Stimulated activated CD4-positive, alpha-beta T cell treated with anti-CD3 and anti-CD28 coated beads, Interleukin-1b, Interleukin-23, amount 100 ng/mL, for 1 hour (primary cell): Measurements from ENCODE around the gene DLGAP4.

Experiments
- DNase-seq, 2 donors: peaks; one replicate each; pipeline ENCODE4 v3.0.0-alpha.2; 2020; ENCODE audit warnings: low read depth in 2 of 2

DLGAP4 gene, protein sequence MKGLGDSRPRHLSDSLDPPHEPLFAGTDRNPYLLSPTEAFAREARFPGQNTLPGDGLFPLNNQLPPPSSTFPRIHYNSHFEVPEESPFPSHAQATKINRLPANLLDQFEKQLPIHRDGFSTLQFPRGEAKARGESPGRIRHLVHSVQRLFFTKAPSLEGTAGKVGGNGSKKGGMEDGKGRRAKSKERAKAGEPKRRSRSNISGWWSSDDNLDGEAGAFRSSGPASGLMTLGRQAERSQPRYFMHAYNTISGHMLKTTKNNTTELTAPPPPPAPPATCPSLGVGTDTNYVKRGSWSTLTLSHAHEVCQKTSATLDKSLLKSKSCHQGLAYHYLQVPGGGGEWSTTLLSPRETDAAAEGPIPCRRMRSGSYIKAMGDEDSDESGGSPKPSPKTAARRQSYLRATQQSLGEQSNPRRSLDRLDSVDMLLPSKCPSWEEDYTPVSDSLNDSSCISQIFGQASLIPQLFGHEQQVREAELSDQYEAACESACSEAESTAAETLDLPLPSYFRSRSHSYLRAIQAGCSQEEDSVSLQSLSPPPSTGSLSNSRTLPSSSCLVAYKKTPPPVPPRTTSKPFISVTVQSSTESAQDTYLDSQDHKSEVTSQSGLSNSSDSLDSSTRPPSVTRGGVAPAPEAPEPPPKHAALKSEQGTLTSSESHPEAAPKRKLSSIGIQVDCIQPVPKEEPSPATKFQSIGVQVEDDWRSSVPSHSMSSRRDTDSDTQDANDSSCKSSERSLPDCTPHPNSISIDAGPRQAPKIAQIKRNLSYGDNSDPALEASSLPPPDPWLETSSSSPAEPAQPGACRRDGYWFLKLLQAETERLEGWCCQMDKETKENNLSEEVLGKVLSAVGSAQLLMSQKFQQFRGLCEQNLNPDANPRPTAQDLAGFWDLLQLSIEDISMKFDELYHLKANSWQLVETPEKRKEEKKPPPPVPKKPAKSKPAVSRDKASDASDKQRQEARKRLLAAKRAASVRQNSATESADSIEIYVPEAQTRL

DNA sequence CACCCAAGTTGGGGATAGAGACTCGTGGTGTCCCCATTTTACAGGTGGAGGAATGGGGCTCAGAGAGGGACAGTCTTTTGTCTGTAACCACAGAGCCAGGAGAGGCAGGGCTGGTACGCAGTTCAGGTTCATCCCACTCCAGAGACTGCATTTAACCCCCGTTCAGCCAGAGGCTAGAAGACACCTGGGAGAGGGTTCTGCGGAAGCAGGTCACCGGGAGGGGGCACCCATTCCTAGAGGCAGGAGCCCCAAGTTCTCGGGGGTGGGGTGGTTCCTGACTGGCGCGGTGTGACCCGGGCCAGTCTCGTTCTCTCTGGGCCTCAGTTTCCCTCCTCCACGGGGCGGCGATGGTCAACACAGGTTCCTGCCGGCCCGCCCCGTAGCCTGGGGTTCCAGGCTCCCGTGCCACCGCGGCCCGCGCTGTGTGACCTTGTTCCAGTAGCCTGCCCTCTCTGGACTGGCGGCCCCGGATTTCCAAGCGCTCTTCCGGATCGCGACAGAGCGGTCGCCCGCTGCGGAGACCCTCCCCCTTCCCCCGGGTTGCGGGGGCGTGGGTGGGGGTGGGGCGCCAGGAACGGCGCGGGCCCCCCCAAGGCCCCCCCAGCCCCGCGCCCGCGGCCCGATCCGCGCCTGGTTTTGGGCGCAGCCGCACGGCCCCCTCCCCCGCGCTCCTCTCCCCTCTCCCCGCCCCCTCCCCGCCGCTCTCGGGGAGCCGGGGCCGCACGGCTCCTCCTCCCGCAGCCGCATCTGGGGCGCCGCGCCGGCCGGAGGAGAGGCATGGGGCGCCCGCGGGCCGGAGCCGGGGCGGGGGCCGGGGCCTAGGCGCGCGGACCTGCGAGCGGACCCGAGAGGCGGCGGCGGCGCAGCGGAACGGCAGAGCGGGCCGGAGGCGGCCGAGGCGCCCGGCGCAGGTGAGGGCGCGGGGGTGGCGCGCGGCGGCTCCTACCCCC, at the start of gene DLGAP4:
Gene DLGAP4 (plus strand): TSS at position 738 of the 950 bp plus-strand sequence. CDS start 125,379 bp downstream, outside the sequence.
- no peak for DNase-seq

DNA sequence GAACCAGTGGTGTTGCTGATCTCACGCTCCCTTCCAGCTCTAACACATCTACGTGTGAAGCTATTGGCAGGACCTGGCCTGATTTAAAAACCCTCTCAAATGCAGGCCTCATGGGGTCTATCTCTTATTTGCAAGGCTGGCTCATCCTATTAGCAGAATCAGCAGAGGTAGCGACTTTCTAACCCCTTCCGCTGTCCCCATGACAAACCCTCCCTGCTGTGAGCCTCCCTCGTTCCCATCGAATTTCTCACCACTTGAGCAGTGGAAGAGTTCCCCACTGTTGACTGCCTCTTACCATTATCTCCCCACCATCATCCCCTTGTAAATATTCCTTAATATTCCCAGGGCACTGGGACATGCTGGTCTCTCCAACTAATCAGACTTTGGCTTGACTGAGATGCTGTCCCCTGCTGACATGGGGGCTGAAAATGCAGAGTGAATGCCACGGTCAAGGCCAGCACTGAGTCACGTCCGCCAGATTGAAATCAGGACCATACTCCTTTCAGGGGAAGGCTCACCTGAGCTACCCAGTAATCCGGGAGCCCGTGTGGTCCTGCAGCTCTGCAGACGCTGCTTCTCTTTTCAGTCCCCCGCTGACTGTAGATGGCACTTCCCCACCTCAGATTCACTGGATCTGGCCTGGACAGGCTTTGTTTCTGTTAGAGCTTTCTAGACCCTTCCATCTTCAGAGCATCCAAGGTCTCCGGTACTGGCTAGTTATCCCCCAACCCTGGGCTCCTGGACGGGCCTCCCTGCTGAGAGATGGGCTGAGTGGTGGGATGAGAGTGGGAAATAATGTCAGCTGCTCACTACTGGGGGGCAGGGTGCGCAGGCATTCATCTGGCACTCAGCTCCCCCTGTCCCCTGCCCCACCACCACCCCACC, 46.7 kb upstream of the DLGAP4 start:
- DNase-seq: no peak

DNA sequence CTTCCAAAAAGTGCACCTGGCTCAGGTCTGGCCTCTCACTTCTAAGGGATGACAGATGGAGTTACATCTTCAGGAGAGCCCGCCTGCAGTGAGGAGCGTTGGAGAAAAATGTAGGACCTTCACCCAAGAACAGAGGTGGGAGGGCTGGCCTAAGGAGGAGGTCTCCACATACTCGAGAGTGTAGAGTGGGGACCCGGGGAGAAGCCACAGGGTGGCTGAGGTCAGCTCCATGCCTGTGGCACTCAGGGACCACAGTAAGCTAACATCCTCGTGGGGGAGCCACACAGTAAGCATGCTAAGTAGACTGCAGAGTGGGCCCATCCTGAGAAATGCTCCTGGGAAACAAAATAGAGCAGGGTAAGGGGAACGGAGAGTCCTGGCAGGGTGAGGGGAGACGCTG, 45.8 kb upstream of the DLGAP4 start:
- no peak for DNase-seq

DNA sequence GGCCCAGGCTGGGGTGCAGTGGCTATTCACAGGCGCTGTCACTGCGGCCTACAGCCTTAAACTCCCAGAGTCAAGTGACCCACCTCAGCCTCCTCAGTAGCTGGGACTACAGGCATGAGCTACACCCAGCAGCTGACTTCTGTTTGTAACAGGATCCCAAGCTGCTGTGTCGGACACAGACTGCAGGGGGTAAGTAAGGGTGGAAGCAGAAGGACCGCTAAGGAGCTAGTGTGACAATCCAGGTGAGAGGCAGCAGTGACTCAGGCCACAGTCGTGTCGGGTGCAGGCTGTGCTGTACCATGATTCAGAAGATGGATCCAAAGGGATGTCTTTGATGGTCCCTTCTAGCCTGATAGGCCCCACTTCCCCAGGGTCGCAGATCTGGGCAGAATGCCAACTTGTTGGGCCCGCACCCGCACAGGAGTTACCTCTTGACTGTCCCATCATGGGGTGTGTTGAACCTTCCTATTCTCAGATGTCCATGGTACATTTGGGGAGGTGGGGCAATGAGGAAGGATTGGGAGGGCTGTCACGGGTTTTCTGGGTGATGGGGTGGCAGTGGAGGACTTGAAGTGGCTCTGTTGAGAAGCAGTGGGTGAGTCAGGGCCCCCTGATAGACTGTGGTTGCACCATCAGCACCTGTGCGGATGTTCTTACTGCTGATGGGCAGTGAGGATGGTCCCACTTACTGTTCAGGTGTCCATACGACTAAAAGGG, 44.6 kb upstream of the DLGAP4 start:
- DNase-seq: no peak

DNA sequence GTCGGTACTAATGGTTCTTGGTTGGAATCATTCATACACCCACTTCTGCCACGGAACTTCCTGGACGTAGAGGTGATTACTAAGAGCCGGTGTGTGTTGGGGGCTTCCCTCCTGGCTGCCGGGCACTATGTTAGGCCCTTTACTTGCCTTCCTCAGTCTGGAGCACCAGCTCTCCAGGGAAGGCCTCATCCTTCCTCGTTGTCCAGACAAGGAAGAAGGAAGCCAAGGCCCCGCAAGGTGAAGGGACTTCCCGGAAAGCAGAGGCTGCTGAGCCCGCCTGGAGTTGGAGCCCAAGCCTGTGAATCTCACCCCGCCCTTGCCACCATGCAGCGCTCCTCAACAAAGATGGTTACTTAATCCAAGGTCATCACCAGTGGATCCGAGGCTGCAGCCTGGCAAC, 43.7 kb upstream of the DLGAP4 start:
- no peak for DNase-seq

DNA sequence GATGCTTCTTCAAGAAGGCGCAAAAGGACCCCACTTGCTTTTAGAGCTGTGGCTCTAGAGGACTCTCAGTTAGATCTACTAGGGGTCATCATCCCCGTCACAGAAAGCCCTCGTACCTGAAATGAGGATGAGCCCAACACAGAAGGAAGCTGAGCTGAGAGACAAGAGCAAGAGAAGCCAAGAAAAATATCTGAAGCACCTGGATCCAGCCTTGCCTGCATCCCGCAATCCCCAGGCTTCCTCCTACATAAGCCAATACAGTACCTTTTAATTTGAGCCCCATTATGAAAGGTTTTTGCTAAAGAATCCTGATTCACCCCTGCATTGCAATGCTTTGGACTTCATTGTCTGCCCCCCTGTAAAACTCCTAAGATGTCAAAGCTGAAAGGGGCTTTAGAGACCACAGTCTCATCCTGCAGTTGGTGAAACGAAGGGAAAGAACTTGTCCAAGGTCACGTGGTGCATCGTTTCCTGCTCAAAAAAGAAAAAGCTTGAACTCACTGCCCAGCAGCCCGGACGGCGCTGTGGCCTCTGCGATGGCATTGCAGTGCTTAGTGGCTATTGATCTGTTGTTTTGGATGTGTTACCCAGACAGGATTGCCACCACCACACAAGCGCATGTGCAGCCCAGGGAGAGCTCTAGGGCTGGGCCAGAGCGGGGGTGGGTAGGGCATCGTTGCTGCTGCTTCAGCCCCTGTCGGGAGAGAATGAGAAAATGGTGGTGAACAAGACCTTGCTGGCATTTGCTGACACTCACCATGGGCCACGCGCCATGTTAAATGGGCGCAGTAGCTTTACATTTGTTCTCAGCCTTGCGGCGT, 41.5 kb upstream of the DLGAP4 start:
- no peak for DNase-seq

DNA sequence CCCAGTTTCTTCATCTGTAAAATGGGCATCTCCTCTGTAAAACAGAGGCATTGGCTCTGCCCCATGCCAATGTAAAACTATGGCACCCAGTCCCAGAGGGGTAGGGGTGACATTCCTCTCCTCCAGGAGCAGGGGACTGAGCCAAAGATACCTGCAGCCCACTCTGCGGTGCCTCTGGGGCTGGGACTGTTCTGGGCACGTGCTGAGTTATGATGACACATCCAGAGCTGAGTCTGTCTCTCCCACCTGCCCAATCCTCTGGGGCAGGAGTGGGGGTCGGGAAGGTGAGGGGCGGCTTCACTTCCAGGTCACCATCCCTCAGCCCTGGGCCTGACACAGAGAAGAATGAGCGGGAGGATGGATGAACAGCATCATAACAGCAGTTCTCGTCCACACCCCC, 40.0 kb upstream of the DLGAP4 start:
- no peak for DNase-seq

DNA sequence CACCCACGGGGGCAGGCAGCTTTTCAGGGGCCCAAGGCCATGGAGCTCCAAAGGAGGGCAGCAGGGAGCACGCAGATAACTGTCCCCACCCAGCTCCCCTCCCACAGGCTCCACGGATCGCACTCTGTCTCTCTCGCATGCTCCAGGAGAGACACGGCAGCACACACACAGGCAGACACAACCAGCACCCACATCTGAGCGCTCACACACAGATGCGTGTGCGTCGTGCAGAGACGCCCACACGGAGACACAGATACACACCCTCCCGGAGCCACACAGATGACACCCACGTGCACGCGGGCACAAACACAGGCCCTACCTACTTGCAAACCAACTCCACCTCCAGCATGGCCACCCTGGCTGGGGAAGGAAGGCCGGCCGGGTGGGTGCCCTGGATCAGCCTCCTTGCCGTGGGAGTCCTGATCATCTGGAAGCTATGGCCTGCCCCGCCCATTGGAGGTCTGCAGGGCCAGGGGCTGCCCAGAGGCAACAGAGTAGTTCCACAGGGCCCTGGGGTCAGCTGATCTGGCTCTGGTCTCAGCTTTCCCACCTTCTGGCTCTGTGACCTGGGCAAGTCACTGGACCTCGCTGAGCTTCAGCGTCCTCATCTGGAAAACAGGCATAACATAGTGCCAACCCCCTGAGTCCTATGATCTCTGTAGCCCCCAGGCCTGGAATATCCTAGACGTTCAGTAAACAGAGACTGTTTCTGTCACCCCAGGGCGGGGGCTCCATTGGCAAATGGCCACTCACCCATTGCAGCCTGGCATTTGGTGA, 38.3 kb upstream of the DLGAP4 start:
- DNase-seq: no peak

DNA sequence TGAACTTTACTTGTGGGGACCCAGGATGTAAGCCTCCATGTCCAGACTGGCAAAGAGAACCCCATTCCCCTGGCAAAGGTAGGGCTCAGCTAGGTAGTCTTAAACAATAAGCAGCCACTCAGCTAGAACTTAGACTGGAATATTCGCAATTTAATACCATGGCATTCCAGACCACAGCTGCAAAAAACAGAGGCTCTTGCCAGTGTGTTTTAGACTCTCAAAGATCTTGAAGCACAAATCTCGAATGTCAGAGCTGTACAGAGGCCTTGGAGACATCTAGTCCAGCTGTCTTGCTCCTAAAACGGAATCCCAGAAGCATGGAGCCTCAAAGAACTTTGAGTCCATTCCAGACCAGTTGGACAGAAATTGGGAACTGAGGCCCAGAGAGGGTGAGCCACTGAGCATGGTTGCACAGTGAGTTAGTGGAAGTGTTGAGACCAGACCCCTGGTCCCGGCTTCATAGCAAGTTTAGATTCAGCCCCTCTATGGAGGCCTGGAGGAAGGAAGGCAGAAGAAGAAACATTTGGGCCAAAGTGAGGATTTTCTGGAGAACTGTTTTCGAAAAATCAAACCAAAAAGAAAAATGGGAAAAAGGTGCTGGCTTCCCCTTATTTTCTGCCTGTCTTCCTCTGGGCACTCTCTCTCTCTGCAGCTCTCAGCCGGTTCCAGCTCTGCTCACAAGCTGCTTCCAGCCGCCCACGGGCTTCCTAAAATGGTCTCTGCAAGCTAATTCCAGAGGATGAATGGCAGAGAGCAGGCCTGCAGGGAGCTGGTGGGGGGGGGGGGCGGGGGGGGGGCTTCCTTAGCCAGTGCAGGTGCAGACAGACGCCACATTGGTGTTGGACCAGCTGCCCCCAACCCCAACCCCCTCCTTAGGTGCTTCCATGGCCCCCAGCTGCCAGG, 37.4 kb upstream of the DLGAP4 start:
- DNase-seq: no peak

DNA sequence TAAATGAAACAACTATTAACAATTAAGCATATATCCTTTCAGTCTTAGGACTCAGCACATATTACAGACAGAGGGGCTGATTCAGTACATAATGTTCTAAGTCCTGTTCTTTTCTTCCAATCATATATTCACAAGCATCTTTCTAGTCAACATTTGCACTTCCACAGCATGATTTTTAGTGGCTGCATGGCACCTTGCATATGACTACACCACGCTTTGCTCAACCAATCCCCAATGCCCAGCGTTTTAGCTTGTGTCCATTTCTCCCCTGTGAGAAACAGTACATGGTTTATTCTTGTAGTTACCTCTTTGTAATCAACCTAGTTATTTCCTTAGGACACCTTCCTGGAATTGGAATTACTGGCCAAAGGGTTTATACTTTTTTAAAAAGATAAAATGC, 36.6 kb upstream of the DLGAP4 start:
- no peak for DNase-seq

DNA sequence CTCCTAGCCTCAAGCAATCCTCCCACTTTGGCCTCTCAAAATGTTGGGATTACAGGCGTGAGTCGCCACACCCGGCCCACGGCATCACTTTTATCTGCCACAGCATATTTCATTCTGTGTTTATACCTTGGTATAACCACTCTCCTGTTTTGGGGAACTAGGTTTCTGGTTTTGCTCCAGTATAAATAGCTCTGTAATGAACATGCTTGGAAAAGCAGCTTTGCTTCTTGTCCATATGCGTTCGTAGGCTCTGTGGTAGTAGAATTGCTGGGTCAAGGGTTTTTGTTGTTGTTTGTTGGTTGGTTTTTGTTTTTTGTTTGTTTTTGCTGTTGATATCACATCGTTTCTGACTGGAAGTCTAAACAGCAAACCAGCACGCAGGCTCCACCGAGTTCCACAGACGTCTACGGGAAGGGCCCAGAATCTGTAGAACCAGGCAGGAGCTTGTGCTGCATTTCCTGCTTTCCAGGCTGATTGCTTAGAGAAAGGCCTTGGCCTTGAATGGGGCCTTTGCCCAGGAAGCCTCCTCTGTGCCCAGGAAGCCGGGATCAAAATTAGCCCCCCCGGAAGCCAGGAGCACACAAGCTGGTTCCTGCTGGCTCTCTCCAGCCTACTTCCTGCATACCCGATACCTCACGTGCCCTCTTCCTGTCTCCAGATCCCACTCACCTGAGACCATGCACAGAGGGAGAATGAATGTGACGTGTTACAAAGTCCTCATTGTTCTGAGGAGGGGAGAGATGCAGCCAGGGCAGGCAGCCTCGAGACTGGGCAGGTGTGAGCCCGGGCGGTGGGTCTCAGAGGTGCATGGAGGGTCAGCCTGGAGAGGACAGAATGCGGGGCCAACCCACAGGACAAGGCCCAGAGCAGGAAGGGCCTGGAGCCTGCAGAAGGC, 35.1 kb upstream of the DLGAP4 start:
- DNase-seq: no peak

DNA sequence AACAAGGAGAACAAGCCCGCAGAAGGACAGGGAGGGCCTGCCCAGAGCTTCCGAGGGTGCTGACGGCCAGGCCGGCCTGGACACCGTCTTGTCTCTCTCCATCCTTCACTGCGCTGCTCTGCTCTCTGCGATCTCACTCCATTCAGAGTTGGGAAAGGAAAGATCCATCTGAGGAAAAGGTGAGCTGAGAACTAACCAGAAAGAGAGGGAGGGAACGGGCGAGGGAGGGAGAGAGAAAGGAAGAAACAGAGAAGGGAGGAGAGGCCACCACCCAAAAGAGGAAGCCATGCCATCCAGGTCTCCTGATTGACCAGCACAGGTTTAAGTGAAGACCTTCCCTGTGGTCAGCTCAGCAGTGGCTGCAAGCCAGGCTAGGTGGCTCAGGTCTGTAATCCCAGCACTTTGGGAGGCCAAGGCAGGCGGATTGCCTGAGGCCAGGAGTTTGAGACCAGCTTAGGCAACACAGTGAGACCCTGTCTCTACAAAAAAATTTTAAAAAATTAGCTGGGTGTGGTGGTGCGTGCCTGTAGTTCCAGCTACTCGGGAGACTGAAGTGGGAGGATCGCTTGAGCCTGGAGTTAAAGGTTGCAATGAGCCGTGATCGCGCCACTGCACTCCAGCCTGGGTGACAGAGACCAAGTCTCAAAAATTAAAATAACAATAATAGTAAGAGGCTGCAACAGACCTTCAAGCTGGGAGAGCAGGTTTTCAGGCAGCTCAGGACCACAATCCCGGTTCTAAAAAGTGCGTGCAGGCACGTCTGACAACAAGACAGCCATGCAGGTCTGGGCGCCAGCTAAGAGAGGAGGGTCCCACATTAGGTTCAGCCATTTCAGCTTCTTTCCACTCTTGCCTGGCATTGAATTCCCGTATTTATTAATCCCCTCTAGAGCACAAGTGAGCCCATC, 34.2 kb upstream of the DLGAP4 start:
- no peak for DNase-seq

DNA sequence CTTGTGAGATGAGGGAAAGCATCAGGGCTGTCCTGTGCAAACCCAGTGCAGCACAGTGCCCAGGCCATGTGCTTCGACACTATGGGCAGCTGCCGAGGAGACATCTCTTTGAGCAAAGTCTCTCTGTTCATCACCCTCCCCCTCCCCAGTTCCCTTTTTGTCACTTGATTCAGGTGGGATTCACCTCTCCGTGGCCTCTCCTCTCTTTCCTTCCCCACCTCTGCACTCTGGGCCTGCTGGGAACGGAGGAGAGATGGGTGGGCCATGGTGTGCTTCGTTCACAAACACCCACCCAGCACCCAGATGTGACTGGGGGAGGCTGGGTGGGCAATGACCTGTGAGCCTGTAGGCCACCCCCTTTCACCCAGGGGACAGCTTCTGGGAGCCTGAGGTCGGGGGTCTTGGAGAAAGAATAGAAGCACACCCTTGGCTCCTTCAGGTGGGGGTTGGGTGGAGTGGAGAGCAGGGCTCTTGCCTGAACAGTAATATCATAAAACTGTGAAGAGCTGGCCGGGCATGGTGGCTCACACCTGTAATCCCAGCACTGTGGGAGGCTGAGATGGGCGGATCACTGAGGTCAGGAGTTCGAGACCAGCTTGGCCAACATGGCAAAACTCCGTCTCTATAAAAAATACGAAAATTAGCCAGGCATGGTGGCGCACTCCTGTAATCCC, 33.5 kb upstream of the DLGAP4 start:
- no peak for DNase-seq

DNA sequence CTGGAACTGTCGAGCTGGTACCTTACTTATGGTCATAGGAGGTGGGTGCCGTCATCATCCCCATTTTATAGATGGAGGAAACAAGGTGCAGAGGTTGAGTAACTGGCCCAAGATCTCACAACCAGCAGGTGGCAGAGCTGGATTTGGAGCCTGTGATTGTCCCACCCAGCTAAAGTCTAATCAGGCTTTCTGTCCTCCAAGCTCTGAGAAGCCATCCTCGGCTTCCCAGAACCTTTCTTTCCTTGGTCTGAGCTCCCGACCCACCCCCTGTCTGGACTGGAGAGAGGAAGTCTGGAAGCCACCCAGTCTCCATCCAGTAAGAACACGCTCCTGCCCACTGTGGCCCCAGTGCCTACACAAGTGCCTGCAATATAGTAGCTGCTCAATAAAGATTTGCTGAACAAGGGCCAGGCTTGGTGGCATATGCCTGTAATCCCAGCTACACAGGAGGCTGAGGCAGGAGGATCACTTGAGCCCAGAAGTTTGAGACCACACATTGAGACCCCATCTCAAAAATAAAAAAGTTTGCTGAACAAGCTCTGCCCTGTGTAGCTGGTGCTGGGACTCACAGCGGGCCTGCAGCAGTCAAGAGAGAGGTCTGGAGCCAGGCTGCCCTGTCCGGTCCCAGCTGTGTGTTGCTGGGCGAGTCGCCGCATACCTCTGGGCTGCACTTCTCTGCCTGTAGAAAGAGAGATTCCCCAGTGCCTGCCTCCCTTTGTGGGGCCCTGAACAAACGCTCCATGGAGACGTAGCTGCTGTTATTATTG, 32.5 kb upstream of the DLGAP4 start:
- no peak for DNase-seq
